Embryonic facial prominence (tissue), 1 donor: Measurements from ENCODE around the gene COL27A1.
"Not testable (repeated sequence)": the region's sequence is repeated elsewhere in the genome, so short reads cannot be mapped to it uniquely, and the experiment has no call there.

Source experiments
- DNase-seq: peaks from one replicate; pipeline ENCODE4 v3.0.0-alpha.2; 2016; ENCODE audit errors: extremely low spot score

COL27A1 gene

DNA sequence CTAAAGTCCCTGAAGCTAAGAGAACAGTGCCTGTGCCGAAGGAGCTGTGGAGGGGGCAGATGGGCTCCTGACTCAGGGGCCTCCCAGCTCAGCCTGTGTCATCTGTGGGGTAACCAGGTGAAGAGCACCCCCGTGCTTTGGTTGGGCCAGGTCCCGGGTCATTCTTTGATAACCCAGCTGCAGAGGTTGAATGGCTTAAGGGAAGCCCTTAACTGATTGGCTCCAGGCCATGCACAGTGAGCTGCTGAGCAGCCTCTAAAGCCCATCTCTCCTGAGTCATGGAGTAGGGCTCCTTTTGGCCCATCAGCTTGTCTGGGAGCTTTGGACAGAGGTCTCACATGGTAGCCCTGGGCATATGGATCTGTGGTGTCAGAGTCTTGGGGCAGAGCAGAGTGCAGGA lies 28.7 kb downstream of the COL27A1 start:
- DNase-seq = no peak

DNA sequence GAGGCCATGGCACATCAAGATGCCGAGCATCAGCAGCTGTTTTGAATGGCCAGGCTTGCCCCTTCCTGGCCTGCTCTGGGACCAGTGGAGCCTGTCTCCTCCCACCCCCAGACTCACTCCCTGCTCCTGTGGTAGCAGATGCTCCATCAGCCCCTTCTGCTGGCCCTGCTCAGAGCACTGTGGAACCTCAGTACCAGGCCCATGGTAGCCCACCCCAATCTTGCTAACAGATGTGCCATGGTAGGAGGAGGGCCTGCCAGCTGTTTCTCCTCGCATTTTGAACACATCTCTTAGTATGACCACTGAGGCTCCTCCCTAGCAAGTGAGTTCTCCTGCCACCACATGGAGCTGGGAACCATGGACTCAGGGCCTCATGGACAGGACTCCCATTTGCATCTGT lies 29.5 kb downstream of the COL27A1 start:
- no peak for DNase-seq

DNA sequence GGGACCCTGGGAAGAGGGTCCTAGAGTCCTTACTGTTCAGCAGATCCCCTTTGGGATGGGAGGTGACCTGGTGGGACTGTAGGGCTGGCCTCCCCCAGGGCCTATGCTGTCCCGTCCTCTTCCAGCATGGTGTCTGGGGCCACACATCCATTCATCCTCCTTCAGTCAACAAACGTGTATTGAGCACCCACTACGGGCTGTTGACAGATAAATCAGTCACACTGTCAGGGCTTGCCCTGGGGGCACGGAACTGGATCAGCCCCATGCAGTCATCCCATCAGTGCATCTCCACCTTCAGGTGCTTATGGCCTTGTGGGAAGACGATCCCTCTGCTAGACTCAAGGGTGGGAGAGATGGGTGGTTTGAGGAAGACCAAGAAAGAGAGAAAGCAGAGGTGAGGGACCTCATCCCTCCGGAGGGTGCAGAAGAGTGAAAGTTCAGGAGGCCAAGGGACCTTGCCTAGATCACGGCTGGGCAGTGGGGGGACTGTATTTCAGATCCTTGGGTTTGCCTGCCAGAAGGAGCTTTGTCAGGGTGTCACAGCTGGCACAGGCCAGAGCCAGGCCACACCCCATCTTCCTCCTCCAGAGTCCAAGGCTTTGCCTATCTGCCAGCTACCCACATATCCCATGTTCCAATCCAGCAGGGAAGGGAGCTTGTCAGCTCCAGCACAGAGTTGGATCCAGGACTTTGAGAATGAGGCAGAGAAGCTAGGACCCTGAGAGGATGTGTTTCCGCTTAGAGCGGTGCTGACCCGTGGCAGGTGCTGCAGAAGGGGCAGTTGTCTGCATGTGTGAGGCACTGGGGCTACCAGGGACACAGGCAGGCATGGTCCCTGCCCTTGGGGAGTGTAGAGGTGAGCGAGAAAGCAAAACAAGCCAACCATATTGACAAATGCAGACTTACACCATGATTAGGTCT lies 30.5 kb downstream of the COL27A1 start:
- DNase-seq = no peak

DNA sequence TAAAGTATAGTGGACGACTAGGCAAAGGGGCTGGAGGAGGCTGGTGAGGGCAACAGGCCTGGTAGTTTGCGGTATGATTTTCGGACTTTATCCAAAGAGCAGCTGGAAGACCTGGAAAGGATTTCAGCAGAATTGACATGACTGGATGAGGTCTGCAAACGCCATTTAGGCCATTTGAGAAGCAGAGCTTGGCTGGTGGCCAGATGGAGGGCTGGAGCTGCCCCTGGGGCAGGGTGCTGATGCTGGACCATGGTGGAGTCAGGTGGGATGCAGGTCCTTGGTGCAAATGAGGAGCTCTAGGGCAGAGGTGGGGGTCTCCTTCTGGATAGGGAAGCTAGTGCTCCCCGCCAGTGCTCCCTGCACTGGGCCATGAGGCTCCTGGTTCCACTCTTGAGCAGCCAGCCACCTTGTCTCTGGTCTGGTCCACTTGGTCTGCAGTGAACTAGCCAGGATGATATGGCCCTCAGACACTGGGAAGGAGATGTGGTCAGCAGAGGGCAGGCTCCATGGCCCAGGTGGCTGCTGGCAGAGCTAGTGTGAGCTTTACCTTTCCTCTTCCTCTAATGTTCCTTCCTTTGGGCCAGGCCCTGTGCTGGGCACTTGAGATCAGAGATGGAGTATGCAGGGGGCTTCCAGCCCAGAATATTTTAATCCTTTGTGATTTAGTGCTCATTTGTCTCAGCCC lies 31.4 kb downstream of the COL27A1 start:
- no peak for DNase-seq

DNA sequence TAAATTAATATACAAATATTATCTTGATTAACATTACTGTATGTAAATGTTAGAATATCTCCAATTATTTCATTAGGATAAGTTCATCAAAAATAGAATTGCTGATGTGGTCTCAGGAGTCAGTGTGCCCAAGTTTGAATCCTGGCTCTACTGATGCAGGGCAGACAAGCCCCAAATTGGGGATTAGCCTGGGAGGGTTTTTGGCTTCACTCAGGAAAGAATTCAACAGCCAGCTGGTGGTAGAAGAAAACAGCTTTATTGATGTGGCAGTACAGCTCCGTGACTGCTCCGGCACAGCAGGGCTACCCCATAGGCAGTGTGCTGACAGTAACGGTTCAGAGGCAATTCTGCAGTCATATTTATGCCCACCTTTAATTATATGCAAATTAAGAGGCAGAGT lies 32.5 kb downstream of the COL27A1 start:
- no peak for DNase-seq

DNA sequence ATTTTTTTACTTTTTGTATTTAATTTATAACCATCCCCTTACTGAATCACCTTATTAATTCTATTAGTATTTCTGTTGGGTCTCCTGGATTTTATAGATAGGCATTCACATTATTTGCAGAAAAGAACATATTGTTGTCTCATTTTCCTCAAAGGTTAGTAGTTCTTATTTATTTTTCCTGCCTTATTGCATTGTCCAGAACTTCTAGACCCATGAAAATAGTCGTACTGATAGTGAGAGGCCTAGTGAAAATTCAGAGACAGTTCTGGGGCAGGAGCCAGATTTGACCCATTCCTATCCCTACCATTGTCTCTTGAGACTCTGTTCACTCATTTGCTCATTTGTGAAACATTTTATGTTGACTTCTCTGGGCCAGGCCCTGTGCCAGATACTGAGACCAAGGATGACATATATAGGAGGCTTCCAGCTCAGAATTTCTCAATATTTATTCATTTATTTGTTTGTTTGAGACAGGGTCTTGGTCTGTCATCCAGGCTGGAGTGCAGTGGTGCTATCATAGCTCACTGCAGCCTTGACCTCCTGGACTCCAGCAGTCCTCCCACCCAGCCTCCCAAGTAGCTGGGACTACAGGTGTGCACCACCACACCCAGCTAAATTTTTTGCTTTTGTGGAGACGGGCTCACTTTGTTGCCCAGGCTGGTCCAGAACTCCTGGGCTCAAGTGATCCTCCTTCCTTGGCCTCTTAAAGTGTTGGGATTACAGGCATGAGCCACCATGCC lies 34.7 kb downstream of the COL27A1 start:
- DNase-seq = no peak

DNA sequence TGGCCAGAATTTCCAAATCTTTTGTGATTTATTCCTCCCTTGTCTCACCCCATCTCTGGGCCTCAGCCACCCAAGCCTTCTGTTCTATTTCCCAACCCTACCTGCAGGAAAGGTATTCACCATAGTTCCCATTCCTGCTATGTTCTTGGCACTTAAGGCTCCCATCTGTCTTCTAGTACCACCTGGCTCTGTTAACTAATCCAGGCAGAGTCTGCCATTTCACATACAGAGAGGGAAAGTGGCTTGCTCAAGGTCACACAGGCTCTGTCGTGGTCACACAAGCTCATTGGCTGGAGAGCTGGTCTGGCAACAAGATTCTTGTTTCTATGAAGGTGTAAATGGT lies 35.2 kb downstream of the COL27A1 start:
- no peak for DNase-seq

DNA sequence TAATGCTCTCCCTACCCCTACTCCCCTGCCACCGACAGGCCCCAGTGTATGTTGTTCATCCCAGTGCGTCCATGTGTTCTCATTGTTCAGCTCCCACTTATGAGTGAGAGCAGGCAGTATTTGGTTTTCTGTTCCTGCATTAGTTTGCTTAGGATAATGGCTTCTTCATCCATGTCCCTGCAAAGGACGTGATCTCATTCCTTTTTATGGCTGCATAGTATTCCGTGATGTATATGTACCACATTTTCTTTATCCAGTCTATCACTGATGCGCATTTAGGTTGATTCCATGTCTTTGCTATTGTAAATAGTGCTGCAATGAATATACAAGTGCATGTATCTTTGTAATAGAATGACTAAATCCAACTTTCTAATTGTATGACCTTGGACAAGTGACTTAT lies 36.1 kb downstream of the COL27A1 start:
- not testable (repeated sequence) for DNase-seq

DNA sequence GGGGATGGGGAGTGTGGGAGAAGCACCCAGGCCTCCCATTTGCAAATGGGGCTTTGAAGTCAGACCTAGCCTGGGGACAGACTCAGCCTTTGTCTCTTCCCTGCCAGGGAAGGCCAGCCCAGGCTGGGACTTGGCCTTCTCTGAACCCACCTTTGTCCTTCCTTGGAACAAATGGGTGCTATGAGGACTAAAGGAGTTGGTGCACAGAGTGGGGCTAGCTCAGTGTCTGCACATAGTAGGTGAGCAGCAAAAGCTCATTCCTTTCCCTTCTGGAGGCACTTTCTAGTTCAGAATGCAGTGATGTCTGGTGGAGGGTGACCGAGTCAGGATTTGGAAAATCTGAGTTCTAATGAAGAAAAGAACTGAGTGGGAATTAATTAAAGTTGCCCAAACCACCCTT lies 37.2 kb downstream of the COL27A1 start:
- no peak for DNase-seq

DNA sequence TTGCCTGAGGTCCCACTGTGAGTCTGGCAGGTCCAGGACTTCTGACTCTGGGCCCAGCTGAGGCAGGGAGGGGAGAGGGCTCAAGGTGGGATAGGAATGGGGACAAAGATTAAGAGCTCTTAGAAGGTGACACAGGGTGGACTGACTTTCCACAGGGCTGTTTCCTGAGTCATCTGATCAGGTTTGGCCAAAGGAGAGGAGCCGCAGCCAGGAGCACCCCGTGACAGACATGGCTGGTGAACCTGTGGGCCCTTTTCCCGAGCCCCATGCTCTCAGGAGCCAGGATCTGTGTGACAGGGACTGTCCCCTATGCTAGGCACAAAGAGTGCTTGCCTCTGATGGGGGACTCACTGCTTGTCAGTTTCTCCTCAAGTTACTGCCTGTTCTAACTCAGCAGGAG lies 37.8 kb downstream of the COL27A1 start:
- DNase-seq = no peak

DNA sequence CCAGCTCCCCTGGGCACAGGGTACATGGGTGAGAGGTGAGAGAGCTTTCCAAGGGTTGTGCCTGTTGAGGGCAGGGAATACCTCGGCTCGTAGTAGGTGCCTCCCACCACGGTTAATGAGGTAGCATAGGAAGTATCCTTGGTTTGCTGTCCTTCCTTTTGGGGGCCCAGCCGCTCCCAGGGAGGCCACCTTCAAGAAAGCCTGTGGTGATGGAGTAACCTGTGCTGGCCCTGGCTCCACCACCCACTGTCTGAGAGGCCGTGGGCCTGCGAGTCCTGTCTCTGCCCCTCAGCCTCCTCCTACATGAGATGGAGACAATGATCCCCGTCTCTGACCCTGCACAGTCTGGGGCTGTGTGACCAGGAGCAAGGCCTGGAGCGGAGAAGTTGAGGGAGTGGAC lies 40.8 kb downstream of the COL27A1 start:
- no peak for DNase-seq

DNA sequence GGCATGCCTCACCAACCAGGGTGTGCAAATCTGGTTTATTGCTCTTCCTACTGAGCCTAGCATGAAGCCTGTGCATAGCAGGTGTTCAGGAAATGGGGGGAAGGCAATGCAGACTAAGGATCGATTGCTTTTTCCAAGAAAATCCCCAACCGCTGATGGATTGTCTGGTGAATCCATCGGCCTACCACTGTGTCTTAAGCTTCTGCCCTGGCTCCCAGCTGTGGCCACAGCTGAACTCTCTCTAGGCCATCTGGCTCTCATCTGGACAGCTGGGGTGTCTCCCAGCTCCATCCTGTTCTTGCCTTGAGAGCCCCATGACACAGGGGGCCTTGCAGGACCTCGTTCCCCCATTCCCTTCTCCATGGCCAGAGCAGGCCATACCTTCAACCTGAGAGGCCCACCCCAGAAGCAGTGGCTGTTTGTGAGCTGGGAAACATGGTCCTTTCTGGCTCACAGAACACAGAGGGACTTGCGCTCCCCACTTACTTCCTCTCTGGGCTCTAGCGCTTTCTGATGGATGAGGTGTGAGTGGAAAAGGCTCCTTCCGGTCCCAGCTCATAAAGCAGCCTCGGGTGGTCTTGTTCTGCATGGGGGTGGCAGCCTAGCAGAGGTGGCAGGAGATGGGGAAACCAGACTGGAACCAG lies 41.8 kb downstream of the COL27A1 start:
- DNase-seq = no peak

DNA sequence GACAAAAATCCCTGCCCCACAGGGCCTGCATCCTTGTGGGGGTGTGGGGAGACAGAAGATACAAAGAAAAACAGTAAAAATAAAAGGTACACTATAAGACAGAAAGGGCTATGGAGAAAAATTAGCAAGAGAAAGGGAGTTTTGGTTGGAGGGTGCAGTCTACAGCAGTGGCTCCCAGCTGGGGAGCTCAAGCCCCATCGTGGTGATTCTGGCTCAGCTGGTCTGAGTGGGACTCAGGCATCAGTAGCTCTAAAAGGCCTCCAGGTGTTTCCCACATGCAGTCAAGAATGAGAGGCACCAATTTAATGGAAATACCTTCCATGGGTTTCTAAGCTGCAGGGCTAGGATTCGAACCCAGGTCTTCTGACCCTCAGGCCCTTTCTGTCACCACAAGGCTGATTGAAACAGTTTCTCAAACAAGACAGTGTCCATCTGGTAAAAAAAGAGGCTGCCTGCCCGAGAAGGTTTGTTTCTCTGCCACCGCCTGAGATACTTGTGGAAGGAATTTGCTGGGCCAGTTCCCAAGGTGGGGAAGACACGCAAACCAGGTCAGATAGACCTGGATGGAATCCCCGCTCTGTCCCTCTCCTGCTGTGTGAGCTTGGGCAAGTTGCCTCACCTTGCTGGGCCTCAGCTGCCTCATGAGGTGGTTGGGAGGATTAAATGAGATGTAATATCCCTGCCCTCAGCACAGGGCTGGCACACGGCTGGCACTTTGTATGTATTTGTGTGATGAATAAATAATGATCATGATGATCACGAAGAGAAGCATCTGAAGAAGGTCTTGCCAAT lies 43.1 kb downstream of the COL27A1 start:
- no peak for DNase-seq

DNA sequence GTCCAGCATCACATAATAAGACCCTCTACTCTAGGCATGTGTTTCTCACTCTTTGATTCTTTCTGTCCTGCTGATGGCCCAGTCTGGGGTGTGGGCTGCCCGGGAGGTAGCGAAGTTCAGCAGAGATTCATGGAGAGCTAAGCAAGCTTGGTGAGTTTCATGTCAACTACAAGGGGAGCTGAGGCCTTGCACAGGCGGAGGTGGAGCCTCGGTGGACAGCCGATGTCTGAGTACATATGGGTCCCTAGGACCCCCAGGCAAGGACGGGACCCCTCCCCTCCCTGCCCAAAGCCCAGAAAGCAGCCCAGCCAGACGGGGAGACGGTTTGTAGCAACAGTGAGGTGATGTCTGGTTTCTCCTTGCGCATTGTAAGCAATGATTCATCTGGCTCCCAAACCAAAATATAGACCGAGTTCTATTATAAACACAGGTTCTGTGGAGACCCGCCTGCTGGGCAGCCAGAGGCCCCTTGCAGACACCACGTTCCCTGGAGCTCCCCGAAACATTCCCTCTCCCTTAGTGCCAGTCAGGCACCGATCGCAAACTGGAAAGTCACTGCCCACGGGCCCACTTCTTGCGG lies 45.5 kb downstream of the COL27A1 start:
- no peak for DNase-seq

DNA sequence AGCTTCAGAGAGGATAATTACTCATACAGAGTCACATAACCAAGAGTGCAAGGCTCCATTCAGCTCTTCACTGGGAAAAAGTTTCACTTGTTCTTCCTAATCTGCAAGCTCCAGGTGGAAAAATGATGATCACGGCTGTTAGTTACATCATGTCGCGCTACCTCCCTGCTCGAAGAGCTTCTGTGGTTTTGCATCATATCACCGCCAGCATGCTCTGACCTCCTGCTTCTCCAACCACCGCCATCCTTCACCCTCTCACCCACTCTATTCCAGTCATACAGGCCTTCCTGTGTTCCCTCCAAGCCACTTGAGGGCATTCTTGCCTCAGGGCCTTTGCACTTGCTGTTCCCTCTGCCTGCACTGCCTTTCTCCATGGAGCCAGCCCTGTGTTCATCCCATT lies 47.1 kb downstream of the COL27A1 start:
- DNase-seq = no peak

DNA sequence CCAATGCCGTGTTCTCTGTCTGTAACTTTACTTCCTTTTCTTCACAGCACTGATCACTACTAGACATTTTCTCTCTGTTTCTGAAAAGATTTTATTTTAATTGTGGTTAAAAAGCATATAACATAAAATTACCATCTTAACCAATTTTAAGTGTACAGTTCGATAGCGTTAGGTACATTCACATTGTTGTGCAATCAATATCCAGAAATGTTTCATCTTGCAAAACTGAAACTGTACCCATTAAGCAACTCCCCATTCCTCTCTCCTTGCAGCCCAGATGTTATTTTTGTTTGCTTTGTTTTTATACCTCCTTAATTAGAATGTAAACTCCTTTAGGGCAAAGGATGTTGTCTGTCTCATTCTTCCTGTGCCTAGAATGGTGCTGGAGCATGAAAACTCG lies 47.5 kb downstream of the COL27A1 start:
- DNase-seq = no peak

DNA sequence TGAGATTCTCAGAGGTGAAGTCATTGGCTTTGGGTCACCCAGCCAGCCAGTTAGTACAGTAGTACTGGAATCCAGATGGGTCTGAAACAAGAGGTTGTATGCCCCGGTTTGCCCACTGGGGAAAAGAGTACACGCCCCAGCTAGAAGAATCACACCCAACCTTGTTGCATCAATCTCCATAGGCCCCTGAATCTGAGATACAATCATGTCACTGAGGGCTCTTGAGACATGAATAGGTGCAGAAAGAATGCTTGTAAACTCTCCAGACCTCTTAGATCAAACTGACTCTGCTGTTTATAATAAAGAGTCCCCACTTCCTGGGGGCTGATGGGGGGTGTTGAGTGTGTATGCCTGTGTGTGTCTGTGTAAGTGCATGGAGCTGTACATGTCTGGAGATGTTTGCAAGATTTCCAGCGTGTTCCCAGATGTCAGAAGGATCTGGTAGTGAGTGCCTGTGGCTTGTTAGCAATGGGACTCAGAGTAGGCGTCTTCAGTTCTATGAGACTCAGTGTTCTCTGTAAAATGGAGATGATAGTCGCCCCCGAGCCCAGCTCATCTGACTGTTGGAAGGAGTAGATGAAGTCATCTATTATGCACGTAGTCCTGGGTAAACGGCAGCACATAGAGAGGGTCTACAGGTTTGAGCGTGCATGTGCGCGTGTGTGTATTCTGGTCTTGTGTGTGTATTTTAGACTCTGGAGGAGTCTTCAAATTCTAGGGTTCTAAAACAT lies 48.2 kb downstream of the COL27A1 start:
- no peak for DNase-seq

DNA sequence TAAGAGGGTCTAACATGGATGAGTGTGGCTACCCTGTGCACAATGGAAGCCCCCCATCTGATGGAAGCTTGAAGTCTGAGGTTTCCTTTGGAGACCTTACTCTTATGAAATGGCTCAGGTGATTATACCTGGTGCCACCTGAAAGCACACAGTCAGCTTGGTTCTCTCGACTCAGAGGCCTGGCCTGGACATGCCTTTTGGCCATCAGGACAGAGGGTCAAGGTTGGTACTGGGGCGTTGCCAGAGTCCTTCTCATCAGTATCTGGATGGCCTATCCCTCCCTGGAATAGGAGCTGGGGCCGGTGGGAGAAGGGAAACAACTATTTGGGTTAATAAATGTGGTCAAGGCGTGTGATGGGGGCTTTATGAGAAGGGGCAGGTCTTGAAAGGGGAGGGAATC lies 48.9 kb downstream of the COL27A1 start:
- DNase-seq = no peak

DNA sequence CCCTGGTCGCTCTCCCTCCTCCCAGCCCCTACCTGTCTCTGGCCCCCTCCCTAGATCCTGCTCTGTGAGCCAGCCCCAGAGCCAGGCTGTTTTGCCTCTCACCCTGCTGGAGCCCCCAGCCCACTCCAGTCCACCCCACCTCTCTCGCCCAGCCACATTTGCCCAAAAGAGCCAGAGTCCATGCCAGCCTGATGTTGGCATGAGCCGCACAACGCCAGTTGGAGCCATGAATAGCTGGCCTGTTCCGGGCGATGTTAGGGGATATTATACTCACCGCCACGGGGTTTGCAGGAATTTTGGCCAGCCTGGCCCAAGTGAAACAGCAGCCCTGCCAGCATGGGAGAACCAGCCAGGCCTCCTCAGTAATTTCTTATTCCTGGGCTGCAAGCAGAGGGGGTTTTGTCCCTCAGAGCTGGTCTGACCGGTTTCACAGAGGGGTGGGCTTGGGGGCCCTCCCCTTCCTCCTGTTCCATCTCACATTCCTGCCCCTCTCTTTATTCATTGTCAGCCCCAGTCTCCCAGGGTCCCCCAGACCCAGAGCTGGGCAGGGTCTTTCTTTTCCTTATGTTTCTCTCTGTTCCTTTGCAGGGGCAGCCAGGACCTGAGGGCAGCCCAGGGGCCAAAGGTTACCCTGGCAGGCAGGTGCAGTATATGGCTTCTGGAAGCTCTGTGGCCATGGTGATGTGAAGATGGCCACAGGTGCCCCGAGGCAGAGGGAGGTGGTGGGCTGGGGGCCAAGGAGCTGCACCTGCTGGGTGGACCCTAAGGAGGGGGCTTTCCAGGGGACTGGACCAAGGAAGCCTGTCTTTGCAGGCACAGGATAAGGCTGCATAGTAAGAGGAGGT lies 50.1 kb downstream of the COL27A1 start:
- DNase-seq = no peak
